SK-N-SH (cell line): ENCODE results near the gene GALNT14.

Source experiments
- EP300 ChIP-seq, 2 experiments: IDR thresholded peaks; 2 replicates each; pipeline versions ENCODE4 v1.4.0 to v1.6.1; 2012; ENCODE audit warnings: borderline replicate concordance in 1 of 2, low read depth in 1 of 2, low read length in 1 of 2
- EZH2phosphoT487 ChIP-seq: fragments of 200-600 bp; sonication (generic); IDR thresholded peaks from 2 replicates; pipeline ENCODE4 v1.6.1; 2017; ENCODE audit warnings: low read depth, mixed run types, mild to moderate bottlenecking, antibody characterized with exemption, moderate library complexity, borderline replicate concordance
- FOSL2 ChIP-seq: IDR thresholded peaks from 2 replicates; pipeline ENCODE4 v1.4.0; 2012; ENCODE audit warnings: low read depth, mild to moderate bottlenecking, moderate library complexity, borderline replicate concordance
- GATA2 ChIP-seq: sonication (generic); formaldehyde crosslinking; IDR thresholded peaks from 2 replicates; pipeline ENCODE4 v1.5.0; 2020; ENCODE audit warnings: mild to moderate bottlenecking, missing genetic modification reagents
- JUND ChIP-seq: IDR thresholded peaks from 2 replicates; pipeline ENCODE4 v1.4.0; 2012
- MAX ChIP-seq: IDR thresholded peaks from 2 replicates; pipeline ENCODE4 v1.4.0; 2012; ENCODE audit warnings: low read depth
- RAD21 ChIP-seq: IDR thresholded peaks from 2 replicates; pipeline ENCODE4 v1.6.1; 2012; ENCODE audit warnings: mild to moderate bottlenecking, low read length
- SIN3A ChIP-seq: IDR thresholded peaks from 2 replicates; pipeline ENCODE4 v1.6.1; 2012; ENCODE audit warnings: low read depth, mild to moderate bottlenecking, low read length, moderate library complexity, borderline replicate concordance
- TEAD4 ChIP-seq: IDR thresholded peaks from 2 replicates; pipeline ENCODE4 v1.4.0; 2012; ENCODE audit warnings: mild to moderate bottlenecking, borderline replicate concordance; ENCODE audit not compliant: insufficient read depth
- USF2 ChIP-seq: fragments of 150-350 bp; IDR thresholded peaks from 2 replicates; pipeline ENCODE4 v1.6.1; 2017; ENCODE audit warnings: antibody characterized with exemption, low read length, low read depth, borderline replicate concordance
- YY1 ChIP-seq: IDR thresholded peaks from 2 replicates; pipeline ENCODE4 v1.4.0; 2012; ENCODE audit warnings: low read depth, mild to moderate bottlenecking
- TF ChIP-seq, protein P1 (sequence below): fragments of 200-600 bp; sonication (generic); IDR thresholded peaks from 2 replicates; pipeline ENCODE4 v1.6.1; 2017; ENCODE audit warnings: antibody characterized with exemption, mild to moderate bottlenecking, moderate library complexity
- TF ChIP-seq, protein P2 (sequence below): IDR thresholded peaks from 2 replicates; pipeline ENCODE4; 2012

DNA sequence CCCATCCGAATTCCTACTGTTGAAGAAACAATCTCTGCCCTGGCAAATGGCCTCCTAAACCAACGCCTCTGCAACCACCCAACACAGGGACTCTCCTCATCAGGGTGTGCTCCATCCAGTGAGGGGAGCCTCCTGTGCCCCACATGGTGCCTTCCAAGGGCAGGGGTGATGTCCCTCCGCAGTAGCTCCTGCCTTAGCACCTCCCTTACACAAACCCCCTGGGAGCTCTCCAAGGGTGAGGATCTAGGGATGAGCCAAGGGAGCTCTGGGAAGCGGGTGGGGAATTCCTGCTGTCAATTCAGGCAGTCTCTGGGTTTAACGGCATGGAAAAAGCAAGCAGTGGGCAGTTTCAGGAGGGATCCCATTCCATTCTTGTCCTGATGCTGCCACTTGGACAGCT is 3.8 kb downstream of the GALNT14 start:
- TF ChIP-seq, protein P1, sequence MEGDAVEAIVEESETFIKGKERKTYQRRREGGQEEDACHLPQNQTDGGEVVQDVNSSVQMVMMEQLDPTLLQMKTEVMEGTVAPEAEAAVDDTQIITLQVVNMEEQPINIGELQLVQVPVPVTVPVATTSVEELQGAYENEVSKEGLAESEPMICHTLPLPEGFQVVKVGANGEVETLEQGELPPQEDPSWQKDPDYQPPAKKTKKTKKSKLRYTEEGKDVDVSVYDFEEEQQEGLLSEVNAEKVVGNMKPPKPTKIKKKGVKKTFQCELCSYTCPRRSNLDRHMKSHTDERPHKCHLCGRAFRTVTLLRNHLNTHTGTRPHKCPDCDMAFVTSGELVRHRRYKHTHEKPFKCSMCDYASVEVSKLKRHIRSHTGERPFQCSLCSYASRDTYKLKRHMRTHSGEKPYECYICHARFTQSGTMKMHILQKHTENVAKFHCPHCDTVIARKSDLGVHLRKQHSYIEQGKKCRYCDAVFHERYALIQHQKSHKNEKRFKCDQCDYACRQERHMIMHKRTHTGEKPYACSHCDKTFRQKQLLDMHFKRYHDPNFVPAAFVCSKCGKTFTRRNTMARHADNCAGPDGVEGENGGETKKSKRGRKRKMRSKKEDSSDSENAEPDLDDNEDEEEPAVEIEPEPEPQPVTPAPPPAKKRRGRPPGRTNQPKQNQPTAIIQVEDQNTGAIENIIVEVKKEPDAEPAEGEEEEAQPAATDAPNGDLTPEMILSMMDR = no peak
- TF ChIP-seq EZH2phosphoT487 = no peak
- no peak for TF ChIP-seq RAD21
- TF ChIP-seq TEAD4 = no peak
- no peak for TF ChIP-seq USF2
- TF ChIP-seq FOSL2 = no peak
- no peak for TF ChIP-seq MAX
- TF ChIP-seq JUND = no peak
- no peak for TF ChIP-seq SIN3A
- TF ChIP-seq, protein P2, sequence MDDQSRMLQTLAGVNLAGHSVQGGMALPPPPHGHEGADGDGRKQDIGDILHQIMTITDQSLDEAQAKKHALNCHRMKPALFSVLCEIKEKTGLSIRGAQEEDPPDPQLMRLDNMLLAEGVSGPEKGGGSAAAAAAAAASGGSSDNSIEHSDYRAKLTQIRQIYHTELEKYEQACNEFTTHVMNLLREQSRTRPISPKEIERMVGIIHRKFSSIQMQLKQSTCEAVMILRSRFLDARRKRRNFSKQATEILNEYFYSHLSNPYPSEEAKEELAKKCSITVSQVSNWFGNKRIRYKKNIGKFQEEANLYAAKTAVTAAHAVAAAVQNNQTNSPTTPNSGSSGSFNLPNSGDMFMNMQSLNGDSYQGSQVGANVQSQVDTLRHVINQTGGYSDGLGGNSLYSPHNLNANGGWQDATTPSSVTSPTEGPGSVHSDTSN = no peak
- TF ChIP-seq EP300 (IDR thresholded peaks at IDR 0.05; ENCODE audit: borderline replicate concordance in 1 of 2, low read depth in 1 of 2, low read length in 1 of 2) = no peak
- TF ChIP-seq YY1 = no peak
- TF ChIP-seq GATA2 (CRISPR knock-in tag) = no peak
